Prostate gland (tissue), 2 donors: ENCODE data around the gene TFF3. TPM values are rescaled to one million over a fixed set of nuclear protein-coding genes. Genes with fewer than 3 reads are reported as not detected.

Source experiments
- DNase-seq: peaks from one replicate; pipeline ENCODE4 v3.0.0-alpha.2; 2019; ENCODE audit warnings: low spot score
- H3K27ac ChIP-seq, 2 donors: fragments of 200-600 bp; sonication (generic); 2 replicates each; pipeline ENCODE4 v1.5.1; 2017 to 2019
- H3K27me3 ChIP-seq: fragments of 200-600 bp; sonication (generic); replicated peaks from 2 replicates; pipeline ENCODE4 v1.5.1; 2019; ENCODE audit not compliant: insufficient read depth
- H3K36me3 ChIP-seq, 2 donors: fragments of 200-600 bp; sonication (generic); 1 replicate in 1 of 2; 2 replicates in 1 of 2; pipeline versions ENCODE4 v1.5.1 to v1.8.1; 2017 to 2019
- H3K4me1 ChIP-seq: fragments of 200-600 bp; sonication (generic); replicated peaks from 2 replicates; pipeline ENCODE4 v1.5.1; 2019
- H3K4me3 ChIP-seq, 2 donors: fragments of 200-600 bp; sonication (generic); 2 replicates each; pipeline ENCODE4 v1.5.1; 2017 to 2019
- H3K9me3 ChIP-seq: fragments of 200-600 bp; sonication (generic); 2 replicates; pipeline ENCODE4 v1.5.1; 2017
- POLR2A ChIP-seq: fragments of 450-650 bp; IDR thresholded peaks from one replicate; pipeline ENCODE4 v1.6.1; 2016; ENCODE audit warnings: antibody characterized with exemption, mild to moderate bottlenecking
- POLR2AphosphoS5 ChIP-seq: sonication (generic); formaldehyde crosslinking; IDR thresholded peaks from one replicate; pipeline ENCODE4 v1.6.1; 2017; ENCODE audit warnings: antibody characterized with exemption
- WGBS: methylation state at CpG from one replicate; pipeline ENCODE4 v1.1.5; 2018; 5-methylcytosine and 5-hydroxymethylcytosine counted together
- intact Hi-C: fragments of 100-400 bp; cut with DNase I; formaldehyde crosslinking; loops from one replicate; pipeline ENCODE4 v1.14.2; 2022
- total RNA-seq, 2 donors: library from RNA; depleted of rRNA; stranded (reverse); fragments of >200 nt; gene quantifications; one replicate each; pipeline ENCODE4 v1.1.0, GENCODE V29; 2016
- TF ChIP-seq, protein P1 (sequence below), 4 experiments: fragments of 200-600 bp in 2 of 4; fragments of 450-650 bp in 2 of 4; sonication (generic) in 2 of 4; IDR thresholded peaks; 1 replicate in 3 of 4; 2 replicates in 1 of 4; pipeline ENCODE4 v1.5.1; 2016 to 2019; ENCODE audit warnings: antibody characterized with exemption in 4 of 4, mild to moderate bottlenecking in 2 of 4, moderate library complexity in 2 of 4

The TFF3 gene
- total RNA-seq, 2 donors from 2014 or later: 30.6 to 49.8 TPM

- Histone ChIP-seq H3K27ac (no peak overlapping the region), H3K27me3 (no peaks in the 10 kb centered on the region), H3K36me3 (no peaks in the 10 kb centered on the region), H3K4me3 (no peak overlapping the region), H3K4me1 (no peaks in the 10 kb centered on the region), H3K9me3 (no peaks in the 10 kb centered on the region)
- intact Hi-C loops: no loop called here
- no peak for DNase-seq
- TF ChIP-seq, protein P1, sequence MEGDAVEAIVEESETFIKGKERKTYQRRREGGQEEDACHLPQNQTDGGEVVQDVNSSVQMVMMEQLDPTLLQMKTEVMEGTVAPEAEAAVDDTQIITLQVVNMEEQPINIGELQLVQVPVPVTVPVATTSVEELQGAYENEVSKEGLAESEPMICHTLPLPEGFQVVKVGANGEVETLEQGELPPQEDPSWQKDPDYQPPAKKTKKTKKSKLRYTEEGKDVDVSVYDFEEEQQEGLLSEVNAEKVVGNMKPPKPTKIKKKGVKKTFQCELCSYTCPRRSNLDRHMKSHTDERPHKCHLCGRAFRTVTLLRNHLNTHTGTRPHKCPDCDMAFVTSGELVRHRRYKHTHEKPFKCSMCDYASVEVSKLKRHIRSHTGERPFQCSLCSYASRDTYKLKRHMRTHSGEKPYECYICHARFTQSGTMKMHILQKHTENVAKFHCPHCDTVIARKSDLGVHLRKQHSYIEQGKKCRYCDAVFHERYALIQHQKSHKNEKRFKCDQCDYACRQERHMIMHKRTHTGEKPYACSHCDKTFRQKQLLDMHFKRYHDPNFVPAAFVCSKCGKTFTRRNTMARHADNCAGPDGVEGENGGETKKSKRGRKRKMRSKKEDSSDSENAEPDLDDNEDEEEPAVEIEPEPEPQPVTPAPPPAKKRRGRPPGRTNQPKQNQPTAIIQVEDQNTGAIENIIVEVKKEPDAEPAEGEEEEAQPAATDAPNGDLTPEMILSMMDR (IDR thresholded peaks at IDR 0.05): no peak
- TF ChIP-seq POLR2A: no peak
- TF ChIP-seq POLR2AphosphoS5: no peak
- 77% methylated on average over 6 of the region's 7 CpGs for WGBS
Observed at GRCh38 chr21:42302794-42303193, 12.4 kb downstream of the TFF3 start.

- TF ChIP-seq, protein P1 (IDR thresholded peaks at IDR 0.05): no peak
- no peak for TF ChIP-seq POLR2AphosphoS5
- no peak overlapping the region for H3K27ac ChIP-seq
- H3K4me1 ChIP-seq: no peaks in the 10 kb centered on the region
- no peak for DNase-seq
- no peak overlapping the region for H3K4me3 ChIP-seq
- 44% methylated on average over 12 of the region's 12 CpGs for WGBS
- no peaks in the 10 kb centered on the region for H3K9me3 ChIP-seq
- no peaks in the 10 kb centered on the region for H3K36me3 ChIP-seq
- no peaks in the 10 kb centered on the region for H3K27me3 ChIP-seq
- intact Hi-C loops: no loop called here
Observed at GRCh38 chr21:42302076-42302650, 13.0 kb downstream of the TFF3 start.

DNA sequence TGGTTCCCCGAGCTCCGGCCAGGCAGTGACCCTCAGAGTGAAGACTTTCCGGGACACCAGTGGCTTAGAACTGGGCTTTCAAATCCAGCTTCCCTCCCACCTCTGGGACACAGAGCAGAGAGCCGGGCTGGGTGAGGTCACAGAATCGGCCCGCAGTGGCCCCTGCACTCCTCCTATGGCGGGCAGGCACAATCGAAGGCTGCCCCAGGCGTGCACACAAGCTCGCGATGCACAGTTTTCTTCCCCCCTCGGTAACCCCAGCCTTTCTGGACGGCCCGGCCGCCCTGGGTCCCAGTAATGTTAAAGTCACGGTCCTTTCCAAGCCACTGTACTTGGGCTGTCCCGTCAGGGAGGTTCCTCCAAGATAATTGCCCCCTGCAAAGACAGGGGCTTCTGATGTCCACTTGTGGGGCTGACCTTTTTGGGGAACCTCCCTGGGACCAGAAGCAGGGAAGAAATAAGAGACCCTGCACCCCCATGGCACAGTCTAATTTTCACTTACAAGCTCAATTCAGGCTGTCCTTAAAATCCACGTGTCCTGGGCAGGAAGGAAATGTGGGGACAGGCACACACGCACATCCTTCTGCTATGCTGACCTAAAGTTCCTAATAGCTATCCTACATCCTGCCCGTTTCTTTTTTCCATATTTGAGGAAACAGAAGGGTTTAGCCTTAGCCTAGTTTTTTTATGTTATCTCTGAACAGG, 13.7 kb downstream of the TFF3 start:
- Histone ChIP-seq H3K4me3 (no peak overlapping the region), H3K4me1 (no peaks in the 10 kb centered on the region), H3K27ac (no peak overlapping the region), H3K9me3 (no peaks in the 10 kb centered on the region), H3K36me3 (no peaks in the 10 kb centered on the region), H3K27me3 (no peaks in the 10 kb centered on the region)
- intact Hi-C loops: no loop called here
- WGBS: 88% methylated on average over 20 of the region's 20 CpGs
- TF ChIP-seq, protein P1 (IDR thresholded peaks at IDR 0.05): no peak
- no peak for TF ChIP-seq POLR2A
- no peak for TF ChIP-seq POLR2AphosphoS5
- DNase-seq: no peak

DNA sequence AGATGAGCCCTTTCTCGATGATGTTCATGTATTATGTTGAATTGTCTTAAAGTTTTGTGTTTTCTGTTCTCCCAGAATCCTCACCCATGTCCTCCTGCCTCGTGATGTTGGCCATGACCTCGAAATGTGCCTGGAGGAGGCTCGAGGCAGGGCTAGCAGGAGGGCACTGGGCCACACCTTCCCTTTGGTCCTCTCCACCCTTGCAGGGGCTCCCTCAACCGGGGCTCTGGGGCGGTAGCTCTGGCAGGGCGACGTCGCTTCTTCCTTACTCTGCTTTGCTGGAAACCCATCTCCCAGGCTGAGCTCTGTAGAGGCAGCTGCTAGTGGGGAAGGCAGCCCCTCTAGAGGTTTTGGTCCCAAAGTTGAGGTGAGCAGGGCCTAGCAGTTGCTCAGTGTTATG, 14.3 kb downstream of the TFF3 start:
- WGBS: 94% methylated on average over 9 of the region's 9 CpGs
- Histone ChIP-seq H3K27me3 (no peaks in the 10 kb centered on the region), H3K36me3 (no peaks in the 10 kb centered on the region), H3K9me3 (no peaks in the 10 kb centered on the region), H3K27ac (no peak overlapping the region), H3K4me3 (no peak overlapping the region), H3K4me1 (no peaks in the 10 kb centered on the region)
- DNase-seq: no peak
- intact Hi-C loops: no loop called here
- TF ChIP-seq, protein P1 (IDR thresholded peaks at IDR 0.05): no peak
- TF ChIP-seq POLR2AphosphoS5: no peak
- TF ChIP-seq POLR2A: no peak

DNA sequence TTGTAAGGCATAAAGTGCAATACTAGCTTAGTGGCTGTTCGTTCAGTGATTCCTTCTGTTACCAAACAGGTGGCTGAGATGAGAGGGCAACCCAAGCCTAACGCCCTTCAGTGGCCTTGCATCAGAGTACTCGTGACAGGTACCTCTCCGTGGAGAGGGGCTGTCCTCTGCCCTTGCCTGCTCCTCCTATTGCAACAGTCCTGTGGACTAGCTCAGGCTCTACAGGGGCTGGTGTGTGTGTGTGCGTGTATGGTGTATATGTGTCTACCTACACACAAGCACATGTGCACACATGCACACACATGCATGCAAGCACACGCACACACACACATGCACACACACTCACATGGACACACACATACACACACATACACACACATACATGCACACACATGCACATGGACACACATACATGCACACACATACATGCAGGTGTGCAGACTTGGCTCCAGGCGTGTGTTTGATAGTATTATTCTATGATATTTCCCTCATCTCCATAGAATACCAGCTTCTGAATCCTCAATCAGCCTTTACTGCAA, 15.1 kb downstream of the TFF3 start:
- H3K27ac ChIP-seq: no peak overlapping the region
- DNase-seq: no peak
- WGBS: 91% methylated on average over 7 of the region's 7 CpGs

More for the DNA sequence above, 15.1 kb downstream of the TFF3 start:
- H3K9me3 ChIP-seq: no peaks in the 10 kb centered on the region
- intact Hi-C loops: no loop called here
- H3K27me3 ChIP-seq: no peaks in the 10 kb centered on the region
- no peak overlapping the region for H3K4me3 ChIP-seq
- no peaks in the 10 kb centered on the region for H3K36me3 ChIP-seq
- H3K4me1 ChIP-seq: no peaks in the 10 kb centered on the region
- TF ChIP-seq, protein P1 (IDR thresholded peaks at IDR 0.05): no peak
- TF ChIP-seq POLR2A (no peak), POLR2AphosphoS5 (no peak)
